GM15510 (cell line): Measurements from ENCODE around the gene VAV2.

Experiments used
- POLR2A ChIP-seq: IDR thresholded peaks from 3 replicates; pipeline ENCODE4 v1.6.1; 2011; ENCODE audit warnings: borderline replicate concordance; ENCODE audit not compliant: insufficient read length; ENCODE audit errors: extremely low read depth

VAV2 gene

DNA sequence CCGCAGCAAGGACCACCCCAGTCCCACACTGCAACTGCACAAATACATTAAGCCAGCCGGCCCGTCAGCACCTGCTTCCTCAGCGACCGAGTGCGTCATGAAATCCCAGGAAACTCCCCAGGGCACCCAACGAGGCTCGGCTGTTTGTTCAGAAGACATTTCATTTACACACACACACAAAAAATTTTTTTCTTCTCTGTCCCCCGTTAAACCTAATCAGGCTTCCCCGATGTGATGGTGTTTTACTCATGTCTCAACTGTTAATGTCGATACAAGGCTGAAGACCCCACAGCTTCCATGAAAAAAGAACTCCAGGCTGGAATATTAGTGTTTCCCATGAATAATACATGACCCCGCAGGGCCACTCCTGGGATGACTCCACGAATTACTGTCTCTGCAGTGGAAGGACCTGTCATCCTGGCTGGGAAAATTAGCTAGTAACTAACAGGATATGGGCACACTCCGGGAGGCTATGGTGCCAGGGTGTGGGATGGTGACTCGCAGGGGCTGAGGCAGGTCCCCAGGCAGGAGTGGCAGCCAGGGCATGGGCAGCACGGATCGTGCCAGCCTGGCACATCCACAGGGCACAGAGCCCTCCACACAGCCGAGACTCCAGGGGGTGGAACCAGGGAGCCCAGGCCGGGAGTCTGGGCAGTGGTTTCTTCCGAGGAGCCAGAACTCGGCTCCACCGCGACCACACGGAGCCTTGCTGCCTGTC lies 102.4 kb downstream of the VAV2 start:
- TF ChIP-seq POLR2A = no peak

DNA sequence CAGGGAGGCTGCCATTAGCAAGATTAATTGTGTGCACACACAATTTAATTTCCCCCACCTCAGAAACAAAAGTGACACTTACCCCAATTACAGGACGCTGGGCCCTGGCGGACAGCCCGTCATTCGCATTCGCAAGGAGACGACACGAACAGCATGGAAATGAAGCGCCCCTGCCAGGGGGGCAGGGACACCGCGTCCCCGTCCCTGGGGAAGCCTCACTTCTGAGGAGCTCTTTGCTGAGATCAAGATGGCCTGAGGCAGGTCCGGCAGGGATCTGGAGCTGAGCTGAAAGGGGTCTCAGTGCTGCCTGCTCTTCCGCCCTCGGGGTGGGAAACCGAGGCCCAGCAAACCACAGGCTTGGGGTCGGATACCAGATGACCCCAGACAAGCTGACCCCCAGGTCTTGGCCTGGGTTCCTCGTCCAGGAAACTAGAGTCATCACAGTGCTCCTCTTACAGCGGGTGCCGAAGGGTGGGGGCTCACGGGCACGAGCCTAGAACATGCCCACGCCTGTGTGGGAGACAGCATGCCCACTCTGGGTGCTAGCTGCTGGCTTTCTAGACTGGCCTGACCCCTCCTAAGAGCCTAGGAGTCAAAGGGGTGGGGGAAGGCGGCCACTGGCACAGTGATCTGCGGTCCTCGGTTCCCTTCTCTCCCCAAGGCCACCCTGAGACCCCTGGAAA lies 103.2 kb downstream of the VAV2 start:
- TF ChIP-seq POLR2A = no peak

DNA sequence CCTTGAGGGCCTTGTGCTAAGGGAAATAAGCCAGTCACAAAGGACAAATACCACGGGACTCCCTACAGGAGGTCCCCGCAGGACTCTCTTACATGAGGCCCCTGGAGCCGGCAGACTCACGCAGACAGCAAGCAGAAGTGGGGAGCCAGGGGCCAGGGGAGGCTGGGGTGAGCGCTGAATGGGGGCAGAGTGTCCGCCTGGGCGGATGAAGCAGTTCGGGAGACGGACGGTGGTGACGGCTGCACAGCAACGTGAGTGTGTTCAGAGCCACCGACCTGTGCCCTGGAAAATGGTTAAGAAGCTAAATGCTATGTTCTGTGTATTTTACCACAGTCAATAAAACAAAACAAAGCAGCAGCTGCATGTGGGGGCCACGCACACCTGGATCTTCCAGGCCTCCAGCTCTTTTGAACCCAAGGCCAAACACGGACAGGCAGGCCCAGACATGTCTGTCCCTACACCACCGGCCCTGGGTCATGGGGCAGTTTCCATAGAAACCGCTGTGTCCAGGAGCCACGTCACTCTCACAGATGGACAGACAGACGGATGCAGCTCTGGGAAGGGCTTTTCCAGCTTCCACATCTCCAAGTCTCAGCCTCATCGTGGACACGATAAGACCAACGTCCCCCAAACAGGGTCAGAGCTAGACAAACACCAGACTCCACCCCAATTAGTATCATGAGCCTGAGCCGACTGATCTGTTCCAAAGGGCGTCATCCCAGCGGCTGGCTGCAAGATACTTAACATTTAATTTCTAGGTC lies 103.9 kb downstream of the VAV2 start:
- TF ChIP-seq POLR2A = no peak

DNA sequence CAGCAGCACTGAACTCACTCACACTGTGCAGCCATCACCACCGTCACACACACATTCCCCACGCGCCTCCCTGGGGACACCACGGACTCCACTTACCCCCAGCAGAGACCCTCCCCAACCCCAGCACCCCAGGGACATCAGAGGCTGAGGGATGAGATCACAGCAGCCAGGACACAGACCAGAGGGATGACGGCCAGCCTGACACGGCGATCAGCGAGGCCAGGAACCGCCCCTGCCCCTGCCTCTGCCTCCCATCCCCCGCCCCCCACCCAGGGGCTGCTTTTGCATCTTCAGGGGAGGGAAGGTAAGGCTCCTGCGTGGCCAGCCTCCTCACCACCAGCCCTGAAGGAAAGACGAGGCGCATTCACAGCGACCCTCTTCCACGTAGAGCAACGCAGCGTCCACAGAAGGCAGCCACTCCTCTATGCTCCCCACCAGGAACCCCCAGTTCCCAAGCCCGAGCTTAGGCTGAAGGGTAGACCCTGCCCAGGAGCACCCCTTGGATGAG lies 104.5 kb downstream of the VAV2 start:
- TF ChIP-seq POLR2A = no peak

DNA sequence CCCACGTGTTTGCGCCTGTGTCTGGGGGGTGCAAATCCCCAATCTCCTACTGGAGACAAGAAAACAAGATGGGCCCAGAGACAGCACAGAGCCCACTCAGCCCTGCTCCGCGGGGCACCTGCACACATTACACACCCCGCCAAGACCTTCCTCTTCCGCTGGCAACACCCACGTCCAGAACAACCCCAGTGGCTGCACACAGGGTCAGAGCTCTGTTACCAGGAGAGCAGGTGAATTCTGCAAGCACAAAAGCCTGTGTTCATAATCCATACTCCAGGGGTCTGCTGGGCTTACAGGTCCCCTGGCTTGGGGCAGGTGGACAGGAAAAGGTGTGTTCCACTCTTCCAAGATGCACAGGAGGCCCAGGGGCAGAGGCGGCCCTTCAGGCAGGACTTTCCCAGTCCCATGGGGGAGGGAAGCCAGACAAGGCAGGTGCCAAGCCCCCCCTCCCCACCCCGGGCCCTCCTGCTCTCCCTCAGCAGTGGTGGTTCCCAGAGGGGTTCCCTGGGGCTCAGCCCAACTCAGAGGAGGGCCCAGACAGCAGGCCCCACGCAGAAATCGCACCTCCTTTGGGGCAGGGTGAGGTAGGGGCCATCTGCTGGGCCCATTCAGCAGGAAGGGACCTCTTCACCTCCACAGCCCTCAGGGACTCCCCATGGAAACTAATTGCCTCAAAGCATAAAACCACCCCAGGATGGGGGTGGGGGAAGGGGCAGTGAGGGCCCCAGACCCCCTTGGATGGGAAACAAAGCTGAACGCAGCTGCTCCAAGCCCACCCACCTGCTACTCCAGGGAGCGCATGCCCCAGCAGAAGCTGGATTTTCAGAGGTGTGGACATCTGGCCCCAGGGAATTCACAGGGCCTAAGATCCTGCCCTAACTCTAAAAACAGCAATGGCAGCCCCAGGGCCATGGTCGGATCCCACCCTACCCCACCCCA lies 105.3 kb downstream of the VAV2 start:
- no peak for TF ChIP-seq POLR2A

DNA sequence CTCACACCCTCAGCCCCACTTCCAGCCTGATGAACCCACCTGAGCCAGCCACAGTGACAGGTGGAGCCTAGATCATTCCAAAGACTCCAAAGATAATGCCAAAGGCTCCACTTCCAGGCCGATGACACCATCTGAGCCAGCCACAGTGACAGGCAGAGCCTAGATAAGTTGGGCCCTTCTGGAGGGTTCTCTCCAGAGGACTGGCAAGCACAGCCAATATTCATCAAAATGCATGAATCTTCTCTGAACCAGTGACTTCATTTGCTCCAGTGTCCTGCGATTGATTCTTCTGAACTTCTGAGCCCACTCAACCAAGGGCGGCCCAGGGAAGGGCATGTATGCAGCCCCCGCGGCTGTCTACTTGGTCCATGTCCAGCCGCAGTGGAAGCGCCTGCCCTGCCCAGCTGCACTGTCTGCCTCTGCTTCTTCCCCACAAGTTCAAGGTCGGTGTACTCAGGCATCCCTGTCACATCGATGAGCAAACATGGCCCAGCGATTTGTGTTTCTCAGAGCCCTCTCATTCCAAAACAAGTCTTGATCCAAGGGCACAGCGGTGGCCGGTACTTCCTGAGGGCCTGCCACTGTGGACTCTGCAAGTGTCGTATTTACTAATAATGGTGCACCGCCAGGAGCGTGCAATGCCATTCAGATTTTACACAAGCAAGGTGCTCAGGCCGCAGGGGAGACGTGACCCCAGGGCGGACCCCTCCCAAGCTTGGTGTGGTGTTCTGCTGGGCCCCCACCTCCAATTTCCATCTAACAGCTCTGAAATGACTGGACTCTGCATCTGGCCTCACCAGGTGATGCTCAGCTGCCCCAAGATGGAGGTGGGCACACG lies 107.0 kb downstream of the VAV2 start:
- no peak for TF ChIP-seq POLR2A

DNA sequence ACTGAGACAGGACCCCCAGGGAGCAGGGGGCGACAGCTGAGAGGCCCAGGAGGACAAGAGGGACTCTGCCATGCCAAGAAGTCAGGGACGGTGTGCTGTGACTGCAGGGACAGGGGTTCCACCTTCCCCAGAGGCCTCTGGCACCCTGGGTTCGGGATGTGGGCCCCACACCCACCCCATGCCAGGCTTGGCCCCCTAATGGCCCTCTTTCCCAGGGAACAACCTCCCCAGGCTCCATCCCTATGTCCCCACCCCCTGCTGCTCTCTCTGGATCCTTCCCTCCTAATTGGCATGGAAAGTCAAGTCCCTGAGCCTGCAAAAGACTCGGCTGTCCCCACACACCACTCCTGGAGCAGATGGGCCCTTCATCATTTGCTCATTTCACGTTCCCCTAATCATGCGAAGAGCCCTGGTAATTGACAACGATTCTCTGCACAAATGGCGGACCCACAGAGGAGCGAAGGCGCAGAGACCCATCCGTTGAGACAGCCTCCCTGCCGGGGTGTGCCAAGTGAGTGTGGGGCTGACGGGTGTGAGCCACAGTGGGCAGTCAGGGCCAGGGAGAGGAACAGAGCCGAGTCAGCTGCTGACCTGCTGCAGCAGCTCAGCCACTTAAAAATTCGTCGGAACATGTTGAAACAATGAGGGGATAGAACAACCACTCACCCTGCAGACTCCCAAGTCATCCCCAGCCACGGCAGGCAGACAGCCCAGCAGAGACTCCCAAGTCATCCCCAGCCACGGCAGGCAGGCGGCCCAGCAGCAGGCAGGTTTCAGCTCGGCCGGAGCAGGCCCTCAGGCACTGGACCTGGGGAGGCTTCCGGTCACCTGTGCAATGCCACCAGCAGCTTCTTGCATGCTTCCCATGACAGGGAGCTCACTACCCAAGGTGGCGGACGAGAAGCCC lies 109.0 kb downstream of the VAV2 start:
- TF ChIP-seq POLR2A = no peak

DNA sequence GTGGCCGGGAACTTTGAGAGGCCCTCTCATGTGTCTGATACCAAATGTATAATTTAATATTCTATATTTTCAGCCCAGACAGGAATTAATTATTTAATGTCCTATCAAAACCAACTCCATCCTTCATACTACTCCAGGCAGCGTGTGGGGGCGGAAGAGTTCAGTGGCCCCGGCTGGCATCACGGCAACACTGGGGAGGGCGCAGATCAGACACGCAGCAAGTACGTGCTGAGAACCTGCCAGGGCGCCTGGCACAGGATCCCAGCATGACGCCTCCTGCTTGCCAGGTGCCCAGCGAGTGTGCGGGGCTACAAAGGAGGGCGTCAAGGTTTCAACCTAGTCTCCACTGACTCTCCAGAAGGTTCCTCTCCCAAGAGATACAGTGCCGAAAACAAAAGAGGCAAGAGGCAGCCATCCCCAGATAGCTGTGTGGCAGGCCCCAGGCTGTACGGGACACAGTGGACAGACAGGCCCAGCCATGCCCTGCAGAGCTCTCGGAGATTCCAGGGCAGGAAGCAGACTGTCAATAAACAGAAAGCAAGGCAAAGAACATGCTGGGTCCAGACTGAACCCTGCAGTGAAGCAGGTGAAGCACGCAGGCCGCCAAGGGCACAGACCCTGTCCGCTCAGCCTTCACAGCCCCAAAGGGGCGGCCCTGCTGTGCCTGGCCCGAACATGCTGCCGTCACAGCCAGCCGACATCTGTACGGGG lies 110.3 kb downstream of the VAV2 start:
- no peak for TF ChIP-seq POLR2A

DNA sequence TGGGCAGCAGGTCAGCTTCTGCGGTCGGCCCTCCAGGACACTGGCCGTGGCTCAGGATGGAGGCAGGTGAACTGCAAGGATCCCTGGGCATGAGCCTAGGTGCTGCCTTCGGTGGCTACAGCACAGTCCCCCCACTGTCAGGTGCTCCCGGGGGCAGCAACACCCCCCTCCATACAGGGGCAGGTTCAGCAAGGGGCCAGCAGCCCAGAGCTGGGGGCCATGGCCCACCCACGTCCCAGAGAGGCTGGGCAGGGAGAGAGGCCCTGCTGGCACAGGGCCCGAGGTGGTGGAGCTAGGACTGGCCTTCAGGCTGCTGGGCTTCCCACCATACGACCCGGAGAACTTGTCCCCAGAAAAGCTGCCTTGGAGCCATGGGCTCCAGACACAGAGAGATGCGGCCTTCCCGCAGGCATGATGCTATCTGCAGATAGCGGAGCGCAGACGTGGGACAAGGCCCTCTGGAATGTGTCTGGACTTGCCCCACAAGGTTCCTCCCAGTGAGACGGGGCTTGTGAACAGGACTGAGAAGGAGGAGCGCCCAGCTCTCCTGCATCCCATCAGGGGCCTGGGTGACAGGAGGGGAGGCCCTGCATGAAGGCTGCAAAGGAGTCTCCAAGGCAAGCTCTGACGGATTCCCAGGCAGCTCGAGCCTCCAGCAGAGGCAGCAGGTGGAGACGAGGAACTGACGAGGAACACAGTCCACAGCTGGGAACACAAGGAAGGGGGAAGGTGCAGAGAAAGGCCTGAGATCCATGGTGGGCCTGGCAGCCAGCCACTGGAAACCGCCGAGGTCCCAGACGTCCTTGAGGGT lies 111.1 kb downstream of the VAV2 start:
- no peak for TF ChIP-seq POLR2A

DNA sequence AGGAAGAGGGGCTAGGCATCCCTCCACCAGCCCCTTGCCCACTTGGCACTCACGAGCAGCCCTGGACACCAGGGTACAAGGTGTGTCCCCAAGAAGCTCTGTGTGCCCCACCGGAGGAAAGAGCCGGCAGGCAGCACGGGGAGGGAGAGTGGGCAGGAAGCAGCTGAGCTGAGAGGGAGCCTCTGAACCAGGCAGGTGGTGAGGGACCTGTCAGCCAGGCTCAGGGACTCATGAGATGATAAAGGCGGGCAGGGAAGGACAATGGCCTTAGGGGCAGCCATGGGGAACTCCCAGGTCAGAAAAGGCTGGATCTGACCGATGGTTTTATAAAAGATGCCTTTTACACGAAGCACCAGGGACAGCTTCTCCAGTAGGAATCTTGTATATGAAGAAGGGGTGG lies 112.0 kb downstream of the VAV2 start:
- no peak for TF ChIP-seq POLR2A

DNA sequence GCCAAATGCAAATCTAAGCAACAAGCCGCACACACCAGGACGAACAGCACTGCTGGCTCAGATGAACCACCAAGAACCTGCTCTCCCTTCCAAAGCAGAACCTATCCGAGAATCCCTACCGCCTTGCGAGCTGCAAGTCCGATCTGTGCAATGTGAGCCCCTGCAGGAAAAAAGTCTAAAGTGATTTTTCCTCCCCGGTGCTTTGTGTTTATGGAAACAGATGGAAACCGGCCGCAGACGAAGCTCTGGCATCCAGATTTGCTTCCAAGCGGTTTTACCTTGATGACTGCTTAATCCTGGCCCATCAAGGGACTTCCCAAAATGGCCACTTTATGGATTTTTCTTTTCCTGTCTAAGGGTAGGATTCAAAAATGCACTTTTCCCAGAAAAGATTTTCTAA lies 112.5 kb downstream of the VAV2 start:
- no peak for TF ChIP-seq POLR2A
